HEK293 (cell line): ENCODE measurements around the gene PTPRN2.

Source experiments
- CTCF ChIA-PET: fragments of 350-600 bp; formaldehyde crosslinking; extraction: SDS; loops from one replicate; lab custom pipeline; 2021; ENCODE audit warnings: antibody characterized with exemption; lab: Yijun Ruan, JAX
- POLR2A ChIA-PET: fragments of 300-600 bp; formaldehyde crosslinking; extraction: SDS; loops from one replicate; lab custom pipeline; 2020; ENCODE audit warnings: antibody characterized with exemption, inconsistent platforms; lab: Yijun Ruan, JAX
- H3K27ac ChIP-seq: fragments of 200-500 bp; sonication (Bioruptor generic); 2 replicates; pipeline ENCODE4 v1.5.1; 2014; ENCODE audit warnings: low read depth, low read length, control low read depth, inconsistent platforms; ENCODE audit errors: extremely low read depth
- H3K36me3 ChIP-seq, 2 experiments: fragments of 200-500 bp in 1 of 2; sonication (Bioruptor generic) in 1 of 2; 1 replicate in 1 of 2; 2 replicates in 1 of 2; pipeline ENCODE4 v1.5.1; 2014 to 2017; ENCODE audit warnings: inconsistent platforms in 2 of 2, low read length in 2 of 2; ENCODE audit not compliant: control insufficient read depth in 2 of 2, insufficient read depth in 1 of 2
- H3K4me1 ChIP-seq: fragments of 200-500 bp; sonication (Bioruptor generic); 2 replicates; pipeline ENCODE4 v1.5.1; 2014; ENCODE audit warnings: mild to moderate bottlenecking, low read length, inconsistent platforms; ENCODE audit not compliant: control insufficient read depth, insufficient read depth
- H3K4me3 ChIP-seq: 2 replicates; pipeline ENCODE4 v1.5.1; 2011; ENCODE audit warnings: low read depth, mild to moderate bottlenecking, control low read depth, low read length, moderate library complexity
- H3K9me3 ChIP-seq: fragments of 200-500 bp; sonication (Bioruptor generic); 2 replicates; pipeline ENCODE4 v1.5.1; 2014; ENCODE audit warnings: low read depth, low read length, inconsistent platforms; ENCODE audit not compliant: control insufficient read depth, insufficient read depth
- REPIN1 ChIP-seq: fragments of 450-650 bp; formaldehyde crosslinking; IDR thresholded peaks from 2 replicates; pipeline ENCODE4 v1.5.1; 2017; ENCODE audit warnings: missing biosample characterization, missing genetic modification characterization, low read depth
- SCRT1 ChIP-seq: fragments of 450-650 bp; formaldehyde crosslinking; IDR thresholded peaks from 2 replicates; pipeline ENCODE4 v1.5.1; 2016; ENCODE audit warnings: missing biosample characterization, missing genetic modification characterization, borderline replicate concordance
- TRIM28 ChIP-seq: IDR thresholded peaks from 2 replicates; pipeline ENCODE4 v1.6.1; 2011; ENCODE audit warnings: low read length, control low read depth, borderline replicate concordance
- ZEB2 ChIP-seq: fragments of 450-650 bp; formaldehyde crosslinking; IDR thresholded peaks from 2 replicates; pipeline ENCODE4 v1.5.1; 2016; ENCODE audit warnings: missing biosample characterization, missing genetic modification characterization
- ZNF146 ChIP-seq: fragments of 450-650 bp; formaldehyde crosslinking; IDR thresholded peaks from 2 replicates; pipeline ENCODE4 v1.5.1; 2016; ENCODE audit warnings: missing biosample characterization, missing genetic modification characterization
- ZNF175 ChIP-seq: fragments of 450-650 bp; formaldehyde crosslinking; IDR thresholded peaks from 2 replicates; pipeline ENCODE4 v1.5.1; 2016; ENCODE audit warnings: missing biosample characterization, missing genetic modification characterization
- ZNF311 ChIP-seq: fragments of 450-650 bp; formaldehyde crosslinking; IDR thresholded peaks from 2 replicates; pipeline ENCODE4 v1.5.1; 2017; ENCODE audit warnings: missing biosample characterization, missing genetic modification characterization, borderline replicate concordance
- ZNF426 ChIP-seq: fragments of 450-650 bp; formaldehyde crosslinking; IDR thresholded peaks from 2 replicates; pipeline ENCODE4 v1.5.1; 2017; ENCODE audit warnings: missing biosample characterization, missing genetic modification characterization, mild to moderate bottlenecking, inconsistent platforms, moderate library complexity
- ZNF501 ChIP-seq: fragments of 450-650 bp; formaldehyde crosslinking; IDR thresholded peaks from 2 replicates; pipeline ENCODE4 v1.5.1; 2016; ENCODE audit warnings: missing biosample characterization, missing genetic modification characterization
- ZNF623 ChIP-seq: fragments of 450-650 bp; formaldehyde crosslinking; IDR thresholded peaks from 2 replicates; pipeline ENCODE4 v1.5.1; 2016; ENCODE audit warnings: missing biosample characterization, missing genetic modification characterization
- ZNF785 ChIP-seq: fragments of 450-650 bp; formaldehyde crosslinking; IDR thresholded peaks from 2 replicates; pipeline ENCODE4 v1.5.1; 2016; ENCODE audit warnings: missing biosample characterization, missing genetic modification characterization
- ZNF843 ChIP-seq: fragments of 450-650 bp; formaldehyde crosslinking; IDR thresholded peaks from 2 replicates; pipeline ENCODE4 v1.5.1; 2016; ENCODE audit warnings: missing biosample characterization, missing genetic modification characterization
- TF ChIP-seq, protein P1 (sequence below): fragments of 450-650 bp; formaldehyde crosslinking; IDR thresholded peaks from 2 replicates; pipeline ENCODE4 v1.5.1; 2017; ENCODE audit warnings: missing biosample characterization, missing genetic modification characterization
- TF ChIP-seq, protein P2 (sequence below): fragments of 450-650 bp; IDR thresholded peaks from 2 replicates; pipeline ENCODE4 v1.5.1; 2018; ENCODE audit warnings: missing biosample characterization, mild to moderate bottlenecking, missing genetic modification characterization
- TF ChIP-seq, protein P3 (sequence below): sonication (generic); formaldehyde crosslinking; IDR thresholded peaks from 2 replicates; pipeline ENCODE4 v1.8.1; 2022; ENCODE audit warnings: mild to moderate bottlenecking, moderate library complexity, missing genetic modification reagents
- TF ChIP-seq, protein P4 (sequence below): fragments of 450-650 bp; formaldehyde crosslinking; IDR thresholded peaks from 2 replicates; pipeline ENCODE4 v1.5.1; 2016; ENCODE audit warnings: missing biosample characterization, missing genetic modification characterization

PTPRN2 gene

DNA sequence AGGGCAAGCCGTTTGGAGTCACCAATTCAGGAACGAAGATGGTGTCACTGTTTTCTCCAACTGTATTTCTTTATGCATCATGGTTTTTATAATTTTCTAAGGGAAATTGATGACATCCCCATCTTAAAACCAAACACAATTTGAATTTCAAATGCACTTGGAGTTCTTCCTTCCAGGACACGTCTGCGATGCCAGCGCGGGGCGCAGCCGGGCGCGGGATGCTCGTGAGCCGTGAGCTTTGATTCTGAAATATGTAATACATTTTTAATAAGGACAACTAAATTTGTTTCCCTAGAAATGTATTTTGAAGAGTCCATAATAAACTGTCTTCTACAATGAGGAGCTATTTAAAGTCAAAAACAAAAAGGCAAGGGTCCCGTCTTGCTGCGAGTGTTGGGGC lies 758.7 kb downstream of the PTPRN2 start:
- no peaks in the 10 kb centered on the region for H3K36me3 ChIP-seq
- no peaks in the 10 kb centered on the region for H3K9me3 ChIP-seq
- TF ChIP-seq ZNF785 (no peak), ZNF623 (tag by site-specific recombination) (no peak), ZNF175 (no peak), ZNF843 (tag by site-specific recombination) (no peak), REPIN1 (tag by site-specific recombination) (no peak), ZNF146 (tag by site-specific recombination) (no peak), TRIM28 (no peak)
- TF ChIP-seq, protein P1, sequence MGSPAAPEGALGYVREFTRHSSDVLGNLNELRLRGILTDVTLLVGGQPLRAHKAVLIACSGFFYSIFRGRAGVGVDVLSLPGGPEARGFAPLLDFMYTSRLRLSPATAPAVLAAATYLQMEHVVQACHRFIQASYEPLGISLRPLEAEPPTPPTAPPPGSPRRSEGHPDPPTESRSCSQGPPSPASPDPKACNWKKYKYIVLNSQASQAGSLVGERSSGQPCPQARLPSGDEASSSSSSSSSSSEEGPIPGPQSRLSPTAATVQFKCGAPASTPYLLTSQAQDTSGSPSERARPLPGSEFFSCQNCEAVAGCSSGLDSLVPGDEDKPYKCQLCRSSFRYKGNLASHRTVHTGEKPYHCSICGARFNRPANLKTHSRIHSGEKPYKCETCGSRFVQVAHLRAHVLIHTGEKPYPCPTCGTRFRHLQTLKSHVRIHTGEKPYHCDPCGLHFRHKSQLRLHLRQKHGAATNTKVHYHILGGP (tag by site-specific recombination): no peak
- TF ChIP-seq, protein P2, sequence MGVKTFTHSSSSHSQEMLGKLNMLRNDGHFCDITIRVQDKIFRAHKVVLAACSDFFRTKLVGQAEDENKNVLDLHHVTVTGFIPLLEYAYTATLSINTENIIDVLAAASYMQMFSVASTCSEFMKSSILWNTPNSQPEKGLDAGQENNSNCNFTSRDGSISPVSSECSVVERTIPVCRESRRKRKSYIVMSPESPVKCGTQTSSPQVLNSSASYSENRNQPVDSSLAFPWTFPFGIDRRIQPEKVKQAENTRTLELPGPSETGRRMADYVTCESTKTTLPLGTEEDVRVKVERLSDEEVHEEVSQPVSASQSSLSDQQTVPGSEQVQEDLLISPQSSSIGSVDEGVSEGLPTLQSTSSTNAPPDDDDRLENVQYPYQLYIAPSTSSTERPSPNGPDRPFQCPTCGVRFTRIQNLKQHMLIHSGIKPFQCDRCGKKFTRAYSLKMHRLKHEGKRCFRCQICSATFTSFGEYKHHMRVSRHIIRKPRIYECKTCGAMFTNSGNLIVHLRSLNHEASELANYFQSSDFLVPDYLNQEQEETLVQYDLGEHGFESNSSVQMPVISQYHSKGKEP (tag by site-specific recombination): no peak
- no peak overlapping the region for H3K4me3 ChIP-seq
- ChIA-PET POLR2A (no interaction called here), CTCF (no interaction called here)
- no peaks in the 10 kb centered on the region for H3K4me1 ChIP-seq
- no peak overlapping the region for H3K27ac ChIP-seq

DNA sequence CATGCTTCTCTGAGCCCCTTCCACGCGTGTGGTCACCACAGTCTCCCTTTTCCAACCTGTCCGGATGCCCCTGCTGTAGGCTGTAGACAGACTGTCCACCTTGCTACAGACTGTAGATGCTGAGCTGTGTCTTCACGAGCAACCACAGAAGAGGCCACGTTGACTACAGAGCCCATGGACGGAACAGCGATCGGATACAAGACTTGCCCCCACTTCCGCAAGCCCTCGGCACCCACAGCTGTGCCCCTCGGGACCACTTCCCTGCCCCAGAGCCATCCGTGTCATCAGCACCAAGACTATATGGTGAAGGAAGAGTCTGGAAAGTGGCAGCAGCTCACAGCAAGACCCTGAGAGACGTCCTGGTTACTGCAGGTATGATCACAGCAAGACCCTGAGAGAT lies 759.4 kb downstream of the PTPRN2 start:
- Histone ChIP-seq H3K4me3 (no peak overlapping the region), H3K9me3 (no peaks in the 10 kb centered on the region), H3K27ac (no peak overlapping the region), H3K36me3 (no peaks in the 10 kb centered on the region), H3K4me1 (no peaks in the 10 kb centered on the region)
- CTCF ChIA-PET: interaction anchor here (0.6 kb wide), 1 partner anchor 524 kb away, joined by 3 read pairs; no protein-coding TSS in a partner anchor
- POLR2A ChIA-PET: no interaction called here
- TF ChIP-seq, protein P3, sequence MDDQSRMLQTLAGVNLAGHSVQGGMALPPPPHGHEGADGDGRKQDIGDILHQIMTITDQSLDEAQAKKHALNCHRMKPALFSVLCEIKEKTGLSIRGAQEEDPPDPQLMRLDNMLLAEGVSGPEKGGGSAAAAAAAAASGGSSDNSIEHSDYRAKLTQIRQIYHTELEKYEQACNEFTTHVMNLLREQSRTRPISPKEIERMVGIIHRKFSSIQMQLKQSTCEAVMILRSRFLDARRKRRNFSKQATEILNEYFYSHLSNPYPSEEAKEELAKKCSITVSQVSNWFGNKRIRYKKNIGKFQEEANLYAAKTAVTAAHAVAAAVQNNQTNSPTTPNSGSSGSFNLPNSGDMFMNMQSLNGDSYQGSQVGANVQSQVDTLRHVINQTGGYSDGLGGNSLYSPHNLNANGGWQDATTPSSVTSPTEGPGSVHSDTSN: no peak
- TF ChIP-seq, protein P4, sequence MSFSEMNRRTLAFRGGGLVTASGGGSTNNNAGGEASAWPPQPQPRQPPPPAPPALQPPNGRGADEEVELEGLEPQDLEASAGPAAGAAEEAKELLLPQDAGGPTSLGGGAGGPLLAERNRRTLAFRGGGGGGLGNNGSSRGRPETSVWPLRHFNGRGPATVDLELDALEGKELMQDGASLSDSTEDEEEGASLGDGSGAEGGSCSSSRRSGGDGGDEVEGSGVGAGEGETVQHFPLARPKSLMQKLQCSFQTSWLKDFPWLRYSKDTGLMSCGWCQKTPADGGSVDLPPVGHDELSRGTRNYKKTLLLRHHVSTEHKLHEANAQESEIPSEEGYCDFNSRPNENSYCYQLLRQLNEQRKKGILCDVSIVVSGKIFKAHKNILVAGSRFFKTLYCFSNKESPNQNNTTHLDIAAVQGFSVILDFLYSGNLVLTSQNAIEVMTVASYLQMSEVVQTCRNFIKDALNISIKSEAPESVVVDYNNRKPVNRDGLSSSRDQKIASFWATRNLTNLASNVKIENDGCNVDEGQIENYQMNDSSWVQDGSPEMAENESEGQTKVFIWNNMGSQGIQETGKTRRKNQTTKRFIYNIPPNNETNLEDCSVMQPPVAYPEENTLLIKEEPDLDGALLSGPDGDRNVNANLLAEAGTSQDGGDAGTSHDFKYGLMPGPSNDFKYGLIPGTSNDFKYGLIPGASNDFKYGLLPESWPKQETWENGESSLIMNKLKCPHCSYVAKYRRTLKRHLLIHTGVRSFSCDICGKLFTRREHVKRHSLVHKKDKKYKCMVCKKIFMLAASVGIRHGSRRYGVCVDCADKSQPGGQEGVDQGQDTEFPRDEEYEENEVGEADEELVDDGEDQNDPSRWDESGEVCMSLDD (tag by site-specific recombination): no peak
- TF ChIP-seq ZNF501 (tag by site-specific recombination): no peak
- no peak for TF ChIP-seq SCRT1
- no peak for TF ChIP-seq ZEB2 (tag by site-specific recombination)
- no peak for TF ChIP-seq ZNF426 (tag by site-specific recombination)
- TF ChIP-seq, protein P2 (tag by site-specific recombination): no peak
- no peak for TF ChIP-seq ZNF311
